Calu3 (cell line): ENCODE results near the gene MAD2L2. TPM values are rescaled to one million over a fixed set of nuclear protein-coding genes. Genes with fewer than 3 reads are reported as not detected.

Experiments
- BruUV-seq: library from RNA; stranded (reverse); fragments of 400-500 nt; replicated peaks from 2 replicates; lab custom pipeline; 2021; lab: Mats Ljungman, UMichigan
- CTCF ChIA-PET: fragments of 300-600 bp; sonication (Branson Sonifier 250); formaldehyde crosslinking; loops from one replicate; lab custom pipeline; 2022; ENCODE audit warnings: antibody characterized with exemption; lab: Charles Lee
- DNase-seq: peaks from one replicate; pipeline ENCODE4 v3.0.0; 2022
- H3K27ac Mint-ChIP-seq: one replicate; pipeline ENCODE4 v1.8.0; 2022; ENCODE audit warnings: mixed read lengths; ENCODE audit not compliant: unreplicated experiment
- H3K27me3 Mint-ChIP-seq: one replicate; pipeline ENCODE4 v1.8.0; 2022; ENCODE audit warnings: mixed read lengths; ENCODE audit not compliant: unreplicated experiment
- H3K36me3 Mint-ChIP-seq: one replicate; pipeline ENCODE4 v1.8.0; 2022; ENCODE audit warnings: mild to moderate bottlenecking, moderate library complexity, mixed read lengths; ENCODE audit not compliant: insufficient read depth, unreplicated experiment
- H3K4me1 Mint-ChIP-seq: one replicate; pipeline ENCODE4 v1.8.0; 2022; ENCODE audit warnings: mild to moderate bottlenecking, low read depth, mixed read lengths; ENCODE audit not compliant: unreplicated experiment
- H3K4me3 Mint-ChIP-seq: one replicate; pipeline ENCODE4 v1.8.0; 2022; ENCODE audit warnings: mild to moderate bottlenecking, low read depth, moderate library complexity, mixed read lengths; ENCODE audit not compliant: unreplicated experiment
- H3K9me3 Mint-ChIP-seq: one replicate; pipeline ENCODE4 v1.8.0; 2022; ENCODE audit warnings: low read depth, mixed read lengths; ENCODE audit not compliant: unreplicated experiment
- intact Hi-C: fragments of 100-400 bp; cut with micrococcal nuclease; formaldehyde crosslinking; loops from one replicate; pipeline ENCODE4 v1.10.0; 2022; ENCODE audit not compliant: unreplicated experiment
- total RNA-seq: library from RNA; stranded (reverse); gene quantifications from 2 replicates; pipeline ENCODE4 v1.2.3, GENCODE V29; 2022
- TF ChIP-seq, protein P1 (sequence below): fragments of 200-600 bp; IDR thresholded peaks from one replicate; pipeline ENCODE4 v1.8.0; 2022; ENCODE audit warnings: antibody characterized with exemption; ENCODE audit not compliant: unreplicated experiment

The MAD2L2 gene
- total RNA-seq, 1 experiment from 2014 or later, result 19.2 TPM

DNA sequence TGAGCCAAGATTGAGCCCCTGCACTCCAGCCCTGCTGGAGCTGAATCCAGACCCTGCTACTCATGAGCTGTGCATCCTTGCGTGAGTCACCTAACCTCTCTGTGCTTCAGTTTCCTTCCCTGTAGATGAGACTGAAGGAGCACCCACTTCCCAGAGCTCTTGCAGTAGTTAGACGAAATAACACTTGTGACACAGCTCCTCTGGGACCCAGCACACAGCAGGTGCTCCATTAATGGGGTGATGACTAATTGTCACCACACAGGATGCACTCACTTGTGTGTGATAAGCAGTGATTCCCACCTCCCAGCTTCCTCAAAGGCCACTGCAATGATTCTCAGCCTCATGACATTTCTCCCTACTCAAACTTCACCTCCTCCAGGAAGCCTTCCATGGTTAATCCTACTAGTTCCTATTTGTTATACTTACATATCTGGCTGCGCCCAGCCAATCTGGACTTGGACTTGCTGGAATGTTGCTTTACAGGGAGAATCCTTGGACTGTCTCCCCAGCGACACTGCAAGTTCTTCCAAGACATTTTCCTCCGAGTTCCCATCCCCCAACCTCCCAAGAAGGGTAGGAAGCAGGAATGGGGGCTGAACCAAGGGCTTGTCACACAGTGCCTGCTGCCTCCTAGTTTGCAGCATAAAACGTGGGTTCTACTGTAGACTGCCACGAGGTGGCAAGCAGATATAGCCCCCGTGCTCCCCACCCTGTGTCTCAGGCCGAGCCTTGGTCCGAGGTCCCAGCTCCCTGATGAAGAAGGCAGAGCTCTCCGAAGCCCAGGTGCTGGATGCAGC lies 27.8 kb upstream of the MAD2L2 start:
- BruUV-seq, result no TSS peak
- TF ChIP-seq, protein P1, sequence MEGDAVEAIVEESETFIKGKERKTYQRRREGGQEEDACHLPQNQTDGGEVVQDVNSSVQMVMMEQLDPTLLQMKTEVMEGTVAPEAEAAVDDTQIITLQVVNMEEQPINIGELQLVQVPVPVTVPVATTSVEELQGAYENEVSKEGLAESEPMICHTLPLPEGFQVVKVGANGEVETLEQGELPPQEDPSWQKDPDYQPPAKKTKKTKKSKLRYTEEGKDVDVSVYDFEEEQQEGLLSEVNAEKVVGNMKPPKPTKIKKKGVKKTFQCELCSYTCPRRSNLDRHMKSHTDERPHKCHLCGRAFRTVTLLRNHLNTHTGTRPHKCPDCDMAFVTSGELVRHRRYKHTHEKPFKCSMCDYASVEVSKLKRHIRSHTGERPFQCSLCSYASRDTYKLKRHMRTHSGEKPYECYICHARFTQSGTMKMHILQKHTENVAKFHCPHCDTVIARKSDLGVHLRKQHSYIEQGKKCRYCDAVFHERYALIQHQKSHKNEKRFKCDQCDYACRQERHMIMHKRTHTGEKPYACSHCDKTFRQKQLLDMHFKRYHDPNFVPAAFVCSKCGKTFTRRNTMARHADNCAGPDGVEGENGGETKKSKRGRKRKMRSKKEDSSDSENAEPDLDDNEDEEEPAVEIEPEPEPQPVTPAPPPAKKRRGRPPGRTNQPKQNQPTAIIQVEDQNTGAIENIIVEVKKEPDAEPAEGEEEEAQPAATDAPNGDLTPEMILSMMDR, result no peak
- peaks cover 33% of the 10 kb centered on the region for H3K27me3 Mint-ChIP-seq
- H3K9me3 Mint-ChIP-seq, result no peaks in the 10 kb centered on the region
- H3K27ac Mint-ChIP-seq, result no peak overlapping the region
- H3K36me3 Mint-ChIP-seq, result peaks cover 4% of the 10 kb centered on the region
- H3K4me1 Mint-ChIP-seq, result peaks cover 7% of the 10 kb centered on the region
- DNase-seq, result no peak
- no peak overlapping the region for H3K4me3 Mint-ChIP-seq
- intact Hi-C loops, result no loop called here
- CTCF ChIA-PET, result interaction anchor here (0.6 to 1.5 kb wide), 2 partner anchors 23 to 45 kb away, joined by 5 to 8 read pairs; partner anchors contain the start of gene FBXO6

DNA sequence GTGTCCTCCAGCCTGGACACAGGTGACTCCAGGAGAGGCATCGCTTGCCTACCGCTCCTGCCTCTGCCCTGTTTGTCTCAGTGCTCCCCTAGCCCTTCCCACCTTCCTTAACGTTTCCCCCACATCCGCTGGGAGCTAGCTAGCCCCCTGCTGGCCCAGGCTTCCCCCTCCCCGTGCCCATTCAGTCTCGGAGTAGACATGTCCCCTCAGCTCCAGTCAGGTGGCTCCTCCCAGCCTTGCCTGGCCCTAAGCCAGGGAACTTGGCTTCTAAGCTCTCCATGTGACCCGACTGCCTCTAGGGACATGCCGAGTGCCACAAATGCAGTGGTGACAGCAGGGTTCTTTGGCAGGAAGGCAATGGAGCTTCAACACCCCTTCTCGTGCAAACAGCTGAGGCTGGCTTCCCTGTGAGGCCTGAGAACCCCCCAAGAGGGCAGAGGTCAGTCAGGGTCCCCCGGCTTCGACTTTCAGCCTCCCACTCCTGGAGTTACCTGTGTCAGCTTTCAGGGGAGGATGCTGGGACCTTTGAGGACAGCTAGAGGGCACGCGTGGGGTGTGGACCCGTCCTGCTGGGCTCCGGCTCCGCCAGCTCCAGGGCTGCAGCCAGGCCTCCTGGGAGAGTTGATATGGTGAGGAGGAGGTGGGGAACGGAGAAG lies 26.8 kb upstream of the MAD2L2 start:
- Mint-ChIP-seq H3K27ac (no peak overlapping the region), H3K27me3 (peaks cover 30% of the 10 kb centered on the region)
- no TSS peak for BruUV-seq

DNA sequence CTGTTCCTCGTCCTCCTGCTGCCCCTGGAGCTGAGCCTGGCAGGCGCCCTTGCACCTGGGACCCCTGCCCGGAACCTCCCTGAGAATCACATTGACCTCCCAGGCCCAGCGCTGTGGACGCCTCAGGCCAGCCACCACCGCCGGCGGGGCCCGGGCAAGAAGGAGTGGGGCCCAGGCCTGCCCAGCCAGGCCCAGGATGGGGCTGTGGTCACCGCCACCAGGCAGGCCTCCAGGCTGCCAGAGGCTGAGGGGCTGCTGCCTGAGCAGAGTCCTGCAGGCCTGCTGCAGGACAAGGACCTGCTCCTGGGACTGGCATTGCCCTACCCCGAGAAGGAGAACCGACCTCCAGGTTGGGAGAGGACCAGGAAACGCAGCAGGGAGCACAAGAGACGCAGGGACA lies 25.3 kb upstream of the MAD2L2 start:
- no TSS peak for BruUV-seq
- peaks cover 4% of the 10 kb centered on the region for H3K36me3 Mint-ChIP-seq
- peaks cover 20% of the 10 kb centered on the region for H3K27me3 Mint-ChIP-seq
- no peak overlapping the region for H3K27ac Mint-ChIP-seq
- no peak overlapping the region for H3K4me3 Mint-ChIP-seq
- DNase-seq, result no peak
- TF ChIP-seq, protein P1, result no peak
- CTCF ChIA-PET, result no interaction called here
- no peaks in the 10 kb centered on the region for H3K9me3 Mint-ChIP-seq
- intact Hi-C loops, result no loop called here
- peaks cover 7% of the 10 kb centered on the region for H3K4me1 Mint-ChIP-seq

More for the DNA sequence above, 26.8 kb upstream of the MAD2L2 start:
- TF ChIP-seq, protein P1, result no peak
- intact Hi-C loops, result no loop called here
- CTCF ChIA-PET, result interaction anchor here (1.0 to 1.5 kb wide), 2 partner anchors 12 to 44 kb away, joined by 5 to 8 read pairs; partner anchors contain the start of gene FBXO6
- no peaks in the 10 kb centered on the region for H3K9me3 Mint-ChIP-seq
- H3K4me1 Mint-ChIP-seq, result peaks cover 7% of the 10 kb centered on the region
- peaks cover 4% of the 10 kb centered on the region for H3K36me3 Mint-ChIP-seq
- peak; percentile 56 for DNase-seq
- no peak overlapping the region for H3K4me3 Mint-ChIP-seq

DNA sequence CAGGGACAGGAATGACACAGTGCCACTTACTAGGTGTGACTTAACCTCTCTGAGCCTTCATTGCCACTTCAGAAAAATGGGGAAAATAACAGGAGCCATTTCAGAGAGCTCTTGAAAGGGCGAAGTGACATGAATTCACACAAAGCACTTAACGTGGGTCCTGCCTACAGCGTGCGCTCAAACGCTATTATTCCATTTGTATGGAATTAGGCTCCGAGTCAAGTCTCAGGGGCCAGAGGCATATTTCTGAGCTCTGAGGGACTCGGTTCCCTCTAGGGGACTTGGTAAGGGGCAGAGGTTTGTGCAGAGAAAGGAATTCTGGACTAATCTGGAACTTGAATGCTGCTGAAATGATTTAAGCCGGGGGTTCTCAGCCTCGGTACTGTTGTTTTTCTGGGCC lies 24.6 kb upstream of the MAD2L2 start:
- H3K4me3 Mint-ChIP-seq, result no peak overlapping the region
- peaks cover 4% of the 10 kb centered on the region for H3K36me3 Mint-ChIP-seq
- intact Hi-C loops, result no loop called here
- no TSS peak for BruUV-seq
- H3K27ac Mint-ChIP-seq, result no peak overlapping the region
- H3K9me3 Mint-ChIP-seq, result no peaks in the 10 kb centered on the region
- no peak for DNase-seq
- CTCF ChIA-PET, result no interaction called here
- H3K4me1 Mint-ChIP-seq, result peaks cover 7% of the 10 kb centered on the region
- H3K27me3 Mint-ChIP-seq, result peaks cover 20% of the 10 kb centered on the region
- TF ChIP-seq, protein P1, result no peak
